NOMO-1 treated with dmso at 0.1 percent for 144 hours (cell line): ENCODE data around the gene CINP.
A peak's percentile ranks its signal among the peaks of the same experiment; 100 is the strongest.

ENCODE experiments used
- DNase-seq: peaks from one replicate; lab custom pipeline; 2025; ENCODE audit not compliant: unreplicated experiment; lab: John Stamatoyannopoulos, UW

The CINP gene

DNA sequence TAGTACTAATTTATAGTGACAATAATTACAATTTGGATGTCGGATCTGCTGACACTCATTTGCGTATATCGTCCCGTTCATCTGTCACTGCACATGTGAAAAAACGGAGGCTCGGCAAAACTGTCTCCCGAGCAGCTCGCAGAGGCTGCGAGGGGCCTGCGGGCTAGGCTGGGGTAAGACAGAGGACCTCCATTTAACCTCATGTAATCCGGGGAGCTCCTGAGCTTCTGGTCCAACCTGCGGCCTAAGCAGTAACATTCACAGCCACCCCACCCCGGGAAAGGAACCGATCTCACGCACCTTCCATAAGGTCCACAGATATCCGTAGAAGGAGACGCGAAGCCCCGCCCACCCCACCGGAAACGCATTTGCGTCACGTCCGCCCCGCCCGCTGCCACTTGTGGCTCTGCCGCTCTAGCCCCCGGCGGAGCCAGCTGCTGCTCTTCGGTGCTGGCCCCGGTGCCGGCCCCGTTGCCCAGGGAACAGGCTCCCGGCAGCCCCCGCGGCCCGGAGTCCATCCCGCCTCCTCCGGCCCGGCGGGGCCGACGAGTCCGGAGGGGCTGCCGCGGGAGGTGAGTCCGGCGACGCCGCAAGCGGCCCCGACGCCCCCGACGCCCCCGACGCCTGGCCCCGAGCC lies at the start of gene CINP, which contains the start of gene TECPR2:
Gene CINP, minus strand, starts transcription at position 346 of the 637 bp plus-strand sequence. Its CDS starts 39 bp downstream, at position 307.
Gene TECPR2, plus strand, starts transcription at position 397 of the 637 bp plus-strand sequence. CDS start 13,781 bp downstream, outside the sequence.
- peak; percentile 89 for DNase-seq

DNA sequence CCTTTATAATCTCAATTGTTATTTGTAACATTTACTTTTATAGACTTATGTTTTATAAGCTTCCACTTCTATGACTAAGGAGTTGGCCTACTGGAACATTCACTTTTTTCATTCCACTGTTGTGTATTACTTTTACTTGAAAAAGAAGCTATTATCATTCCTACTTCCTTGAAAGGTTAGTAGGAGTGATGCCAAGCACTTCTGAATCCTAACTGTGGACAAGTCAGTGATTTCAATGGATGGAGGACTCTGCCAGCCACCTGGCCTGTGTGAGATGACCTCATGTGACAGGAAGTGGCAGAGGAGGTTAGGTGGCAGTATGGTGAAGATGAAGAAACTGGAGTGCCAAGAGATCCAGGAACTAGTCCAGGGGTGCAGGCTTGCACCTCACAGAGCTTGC lies 46.0 kb upstream of the CINP start:
- DNase-seq, result no peak

DNA sequence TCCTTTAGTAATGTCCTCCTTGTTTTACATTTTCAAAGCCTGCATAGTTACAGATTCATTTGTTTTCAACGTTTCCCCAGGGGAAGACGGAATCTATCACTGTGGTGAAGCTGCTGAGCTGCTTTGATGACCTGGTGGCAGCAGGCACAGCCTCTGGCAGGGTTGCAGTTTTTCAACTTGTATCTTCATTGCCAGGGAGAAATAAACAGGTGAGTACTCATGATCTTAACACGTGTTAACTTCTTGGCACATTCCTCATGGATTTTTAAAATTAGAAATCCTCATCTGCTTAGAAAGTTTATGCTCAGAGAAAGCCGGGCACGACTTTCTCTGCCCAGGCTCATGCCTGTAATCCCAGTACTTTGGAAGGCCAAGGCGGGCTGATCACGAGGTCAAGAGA lies 44.6 kb upstream of the CINP start:
- no peak for DNase-seq

DNA sequence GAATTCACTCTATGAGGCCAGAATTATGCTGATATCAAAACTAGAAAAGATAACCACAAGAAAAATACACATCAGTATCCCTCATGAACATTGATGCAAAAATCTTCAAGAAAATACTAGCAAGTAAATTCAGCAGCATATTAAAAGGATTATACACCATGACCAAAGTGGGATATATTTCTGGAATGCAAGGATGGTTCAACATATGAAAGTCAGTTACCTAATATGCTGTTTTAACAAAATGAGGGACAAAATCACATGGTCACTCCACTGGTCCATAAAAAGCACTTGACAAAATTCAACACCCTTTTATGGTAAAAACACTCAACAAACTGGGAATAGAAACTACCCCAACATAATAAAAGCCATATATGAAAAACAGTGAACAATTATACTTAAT lies 40.3 kb upstream of the CINP start:
- no peak for DNase-seq

DNA sequence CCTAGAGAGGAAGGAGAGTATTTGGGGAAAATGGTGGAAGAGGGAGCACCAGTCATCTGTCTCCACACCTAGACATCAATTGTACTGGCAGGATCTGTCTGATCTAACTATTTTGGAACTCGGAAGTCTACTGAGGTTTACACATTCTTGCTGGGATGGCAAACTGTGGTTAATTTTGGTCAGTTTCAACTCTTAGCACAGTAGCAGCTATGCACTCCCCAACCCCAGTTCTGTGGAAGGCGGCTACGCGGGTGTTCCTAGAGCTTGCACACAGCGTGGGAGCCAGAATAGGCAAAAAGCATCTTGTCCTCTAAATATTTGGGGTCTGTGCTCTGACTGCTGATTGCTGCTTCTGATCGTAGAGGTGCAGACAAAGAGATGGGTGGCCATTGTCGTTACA lies 33.8 kb upstream of the CINP start:
- DNase-seq, result no peak

DNA sequence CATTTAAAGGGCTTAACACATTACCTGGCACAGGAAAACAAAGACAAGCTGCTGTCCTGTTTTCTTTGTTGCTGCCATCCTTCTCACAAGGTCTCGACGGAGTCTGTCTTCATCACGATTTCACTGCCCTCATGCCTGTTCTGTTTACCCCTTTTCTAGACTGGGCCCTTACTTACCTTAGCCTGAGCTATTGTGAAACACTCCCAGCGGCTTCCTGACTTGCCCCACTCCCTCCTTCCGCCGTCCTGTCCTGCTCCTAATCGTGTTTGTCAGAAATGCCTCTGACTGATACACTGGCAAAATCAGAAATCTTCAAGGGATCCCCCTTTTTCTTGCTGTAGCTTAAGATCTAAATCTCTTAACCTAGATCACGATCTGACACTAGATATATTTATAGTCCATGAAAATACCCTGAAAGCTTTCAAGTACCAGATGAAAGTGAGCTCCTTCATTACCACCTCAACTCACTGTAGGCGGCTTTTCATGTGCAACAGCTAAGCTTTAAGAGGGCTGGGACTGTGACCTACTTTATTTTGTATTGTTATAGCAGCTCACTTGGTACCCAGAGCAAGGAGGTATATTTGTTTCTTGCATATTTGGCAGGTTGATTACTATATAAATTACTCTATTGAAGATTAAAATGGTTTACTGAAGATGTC lies 32.2 kb upstream of the CINP start:
- DNase-seq, result peak; percentile 48

- no peak for DNase-seq
Observed at GRCh38 chr14:102392506-102392905, 29.8 kb upstream of the CINP start.

- DNase-seq, result no peak
Observed at GRCh38 chr14:102390064-102390855, 27.6 kb upstream of the CINP start.

DNA sequence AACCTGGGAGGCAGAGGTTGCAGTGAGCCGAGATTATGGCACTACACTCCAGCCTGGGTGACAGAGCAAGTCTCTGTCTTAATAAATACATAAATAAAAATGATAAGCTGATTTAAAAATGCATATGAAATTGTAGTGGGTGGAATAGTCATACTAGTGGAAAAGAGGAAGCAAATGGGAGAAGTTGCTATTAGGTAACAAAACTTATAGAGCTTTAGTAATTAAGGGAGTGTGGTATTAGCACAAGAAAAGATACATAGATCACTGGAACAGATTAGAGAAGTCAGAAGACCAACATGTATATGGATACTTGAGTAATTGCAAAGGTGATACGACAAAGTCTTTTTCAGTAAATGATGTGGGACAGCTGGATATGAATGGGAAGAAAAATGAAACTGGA lies 26.6 kb upstream of the CINP start:
- peak; percentile 72 for DNase-seq

DNA sequence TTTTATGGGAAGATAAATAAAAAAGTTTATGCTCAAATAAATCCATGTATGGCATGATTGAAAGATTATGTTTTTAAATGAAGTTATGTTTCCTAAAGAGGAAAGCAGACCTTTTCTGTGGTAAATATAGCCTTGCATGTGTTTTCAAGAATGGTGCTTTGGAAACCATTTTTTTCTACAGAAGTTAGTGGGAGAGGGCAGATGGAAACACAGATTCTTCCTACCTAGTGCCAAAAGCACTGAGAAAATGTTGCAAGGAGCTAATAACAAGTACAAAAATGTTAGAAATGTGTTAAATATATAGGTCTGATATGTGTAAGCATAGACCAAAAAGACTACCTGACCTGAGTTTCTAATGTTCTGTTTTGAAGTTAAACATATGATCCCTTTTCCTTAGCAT lies 24.4 kb upstream of the CINP start:
- DNase-seq, result no peak

DNA sequence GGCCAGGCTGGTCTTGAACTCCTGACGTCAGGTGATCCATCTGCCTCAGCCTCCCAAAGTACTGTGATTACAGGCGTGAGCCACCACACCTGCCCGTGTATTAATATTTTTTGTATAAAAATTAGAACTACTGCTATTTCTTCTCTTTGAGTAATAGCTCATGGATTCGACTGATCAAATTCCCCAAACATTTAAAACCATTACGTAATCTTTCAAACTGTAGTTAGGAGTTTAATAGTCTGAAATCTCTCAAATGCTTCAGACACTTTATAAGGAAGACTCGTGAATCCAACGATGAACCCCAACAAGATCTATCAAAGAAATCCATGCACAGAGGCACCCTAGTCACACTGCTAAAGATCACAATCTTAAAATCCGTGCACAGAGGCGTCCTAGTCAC lies 16.1 kb upstream of the CINP start:
- DNase-seq, result no peak

GRCh38 chr14:102377696-102378095 lies 15.0 kb upstream of the CINP start:
- no peak for DNase-seq

DNA sequence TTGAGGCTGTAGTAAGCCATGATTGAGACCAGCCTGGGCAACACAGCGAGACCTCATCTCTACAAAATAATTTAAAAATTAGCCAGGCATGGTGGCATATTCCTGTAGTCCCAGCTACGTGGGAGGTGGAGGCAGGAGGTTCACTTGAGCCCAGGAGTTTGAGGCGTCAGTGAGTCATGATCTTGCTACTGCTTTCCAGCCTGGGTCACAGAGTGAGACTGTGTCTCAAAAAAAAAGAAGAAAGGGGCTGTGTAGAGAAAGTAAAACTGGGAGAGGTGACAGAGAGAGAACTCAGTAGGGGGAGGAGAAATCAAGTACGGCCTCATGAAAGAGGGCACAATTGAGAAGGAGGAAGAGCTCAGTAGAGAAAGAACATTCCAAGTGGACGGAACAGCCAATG lies 12.4 kb upstream of the CINP start:
- no peak for DNase-seq

DNA sequence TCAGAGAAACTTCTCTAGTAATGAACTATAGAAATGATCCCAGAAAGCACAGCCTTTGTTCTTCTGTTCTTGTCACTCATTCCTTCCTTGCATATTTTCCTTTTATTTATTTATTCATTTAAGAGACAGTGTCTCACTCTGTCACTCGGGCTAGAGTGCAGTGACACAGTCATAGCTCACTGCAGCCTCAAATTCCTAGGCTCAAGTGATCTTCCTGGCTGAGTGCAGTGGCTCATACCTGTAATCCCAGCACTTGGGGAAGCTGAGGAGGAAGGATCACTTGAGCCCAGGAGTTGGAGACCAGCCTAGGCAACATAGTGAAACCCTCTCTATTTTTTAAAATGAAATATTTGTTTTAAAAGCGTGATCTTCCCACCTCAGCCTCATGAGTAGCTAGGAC lies 11.6 kb upstream of the CINP start:
- DNase-seq, result no peak

DNA sequence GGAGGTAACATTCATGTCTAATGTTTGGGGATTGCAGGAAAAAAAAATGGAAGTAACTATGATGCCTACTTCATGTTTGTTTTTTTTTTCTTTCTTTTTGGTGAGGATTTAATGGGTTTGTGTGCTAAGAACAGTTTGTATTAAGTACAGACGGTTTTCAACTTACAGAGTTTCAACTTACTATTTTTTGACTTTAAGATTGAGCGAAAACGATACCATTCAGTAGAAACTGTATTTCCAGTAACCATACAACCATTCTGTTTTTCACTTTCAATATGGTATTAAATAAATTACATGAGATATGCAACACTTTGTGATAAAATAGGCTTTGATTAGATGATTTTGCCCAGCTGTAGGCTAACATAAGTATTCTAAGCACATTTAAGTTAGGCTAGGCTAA lies 10.4 kb upstream of the CINP start:
- DNase-seq, result no peak

DNA sequence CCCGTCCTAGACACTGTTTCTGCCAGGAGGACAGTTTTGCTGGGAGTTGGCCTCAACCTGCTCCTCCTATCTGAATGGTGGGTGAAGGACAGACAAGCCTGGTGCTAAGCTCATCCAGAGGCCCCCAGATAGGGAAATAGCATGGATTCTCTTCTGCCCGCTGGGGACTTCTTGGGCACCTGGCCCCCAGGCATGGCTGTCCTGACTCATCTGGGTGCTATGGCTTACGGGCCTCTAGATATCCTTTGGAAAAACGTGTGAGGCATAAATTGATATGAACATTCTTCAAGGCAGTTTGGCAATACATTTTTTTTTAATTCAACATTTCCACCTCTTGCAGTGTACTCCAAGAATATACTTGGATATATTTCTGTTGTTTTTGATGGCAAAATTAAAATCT lies 8.7 kb upstream of the CINP start:
- no peak for DNase-seq

DNA sequence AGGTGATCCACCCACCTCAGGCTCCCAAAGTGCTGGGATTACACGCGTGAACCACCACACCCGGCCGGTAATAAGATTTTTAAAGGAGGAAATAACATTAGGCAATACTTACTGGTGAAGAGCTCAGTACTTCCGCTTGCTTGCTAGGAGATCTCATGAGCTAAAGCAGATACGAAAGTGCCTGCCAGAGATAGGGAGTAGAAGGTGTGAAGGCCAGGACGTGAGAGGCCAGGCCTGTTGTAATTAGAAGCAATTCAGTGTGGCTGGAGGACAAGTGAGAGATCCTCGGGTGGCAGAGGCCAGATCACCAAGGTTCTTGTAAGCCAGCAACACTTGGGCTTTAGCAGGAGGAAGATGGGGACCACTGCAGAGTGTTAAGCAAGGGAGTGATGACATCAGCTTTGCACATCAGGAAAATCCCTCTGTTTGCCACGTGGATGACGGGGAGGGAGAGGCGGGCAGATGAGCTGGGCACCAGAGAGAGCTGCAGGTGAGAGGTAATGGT lies 7.7 kb upstream of the CINP start:
- DNase-seq, result peak; percentile 95

GRCh38 chr14:102363182-102363943 lies 673 bp upstream of the CINP start:
- no peak for DNase-seq

DNA sequence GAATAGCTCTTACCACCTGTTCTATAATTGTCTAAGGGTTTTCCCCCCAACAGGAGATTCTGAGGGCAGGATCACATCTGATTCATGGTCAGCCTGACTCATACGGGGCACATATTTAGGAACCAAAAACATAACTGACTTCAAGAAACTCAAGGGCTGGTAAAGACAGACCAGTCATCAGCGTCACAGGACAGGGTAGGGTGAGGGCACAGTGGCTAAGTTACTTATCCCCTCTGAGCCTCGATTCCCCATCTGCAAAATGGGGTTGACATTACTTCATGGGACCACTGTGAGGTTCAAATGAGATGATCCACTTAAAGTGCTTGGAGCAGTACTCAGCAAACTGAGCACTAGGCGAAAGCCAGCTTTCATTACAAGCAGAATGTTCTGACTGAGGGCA lies 606 bp downstream of the CINP start:
- no peak for DNase-seq

DNA sequence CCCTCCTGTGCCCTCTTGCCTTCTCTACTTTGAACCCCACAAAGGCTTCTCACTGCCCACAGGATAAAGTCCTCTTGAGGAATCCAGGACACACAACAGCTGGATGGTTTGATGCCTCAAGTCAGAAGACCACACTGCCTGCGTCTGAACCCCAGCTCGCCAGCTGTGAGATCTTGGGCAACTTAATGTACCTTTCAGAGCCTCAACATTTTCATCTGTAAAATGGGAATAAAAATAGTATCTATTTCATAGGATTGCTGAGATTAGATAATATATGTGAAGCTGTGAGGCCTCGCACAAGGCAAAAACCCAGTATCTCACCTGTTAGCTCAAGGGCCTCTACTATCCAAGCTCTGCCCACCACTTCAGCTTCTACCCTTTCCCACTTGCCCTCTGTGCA lies 2.3 kb downstream of the CINP start:
- no peak for DNase-seq

DNA sequence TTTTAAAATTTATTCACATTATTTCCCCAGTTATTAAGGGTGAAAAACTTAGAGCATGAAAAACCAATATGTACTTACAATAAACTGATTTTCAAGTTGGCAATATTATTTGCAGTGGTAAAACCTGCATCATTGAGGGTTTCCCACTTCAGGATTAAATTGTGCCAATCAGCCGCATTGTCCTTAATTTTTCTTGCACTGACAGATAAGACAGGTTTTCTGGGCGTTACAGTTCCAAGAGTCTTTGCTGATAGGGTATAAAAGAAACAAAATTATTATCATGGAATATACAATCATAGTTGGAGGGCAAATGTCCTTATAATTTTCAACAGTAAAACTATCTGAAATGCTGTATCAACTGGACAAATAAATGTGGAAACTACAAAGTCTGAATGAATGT lies 3.3 kb downstream of the CINP start:
- DNase-seq, result no peak
